UCSD-AML1 (cell line): ENCODE results near the gene TAF1B.

Experiments used
- DNase-seq: peaks from one replicate; lab custom pipeline; 2025; ENCODE audit not compliant: unreplicated experiment; lab: John Stamatoyannopoulos, UW

TAF1B gene

GRCh38 chr2:9961013-9961412 lies 117.7 kb downstream of the TAF1B start:
- DNase-seq = no peak

- DNase-seq = no peak
These were observed 121.2 kb downstream of the TAF1B start for GRCh38 chr2:9964334-9964980.

- no peak for DNase-seq
These were observed 122.0 kb downstream of the TAF1B start for GRCh38 chr2:9965119-9965822.

GRCh38 chr2:9966491-9967022 lies 123.3 kb downstream of the TAF1B start:
- no peak for DNase-seq

- no peak for DNase-seq
These were observed 123.9 kb downstream of the TAF1B start for GRCh38 chr2:9967053-9967775.

- no peak for DNase-seq
These were observed 125.6 kb downstream of the TAF1B start for GRCh38 chr2:9968553-9969497.

- no peak for DNase-seq
These were observed 127.1 kb downstream of the TAF1B start for GRCh38 chr2:9970200-9971044.

- DNase-seq = no peak
These were observed 128.0 kb downstream of the TAF1B start for GRCh38 chr2:9971105-9971818.

GRCh38 chr2:9971890-9972289 lies 128.6 kb downstream of the TAF1B start:
- no peak for DNase-seq

GRCh38 chr2:9972621-9973479 lies 129.6 kb downstream of the TAF1B start:
- no peak for DNase-seq

GRCh38 chr2:9973690-9974089 lies 130.4 kb downstream of the TAF1B start:
- no peak for DNase-seq

- DNase-seq = no peak
These were observed 131.1 kb downstream of the TAF1B start for GRCh38 chr2:9974343-9974742.

- no peak for DNase-seq
These were observed 132.1 kb downstream of the TAF1B start for GRCh38 chr2:9975328-9975727.

- no peak for DNase-seq
These were observed 132.7 kb downstream of the TAF1B start for GRCh38 chr2:9975805-9976447.

- no peak for DNase-seq
These were observed 136.7 kb downstream of the TAF1B start for GRCh38 chr2:9979977-9980376.

GRCh38 chr2:9980520-9980919 lies 137.2 kb downstream of the TAF1B start:
- no peak for DNase-seq

GRCh38 chr2:9981655-9982054 lies 138.4 kb downstream of the TAF1B start:
- DNase-seq = no peak

GRCh38 chr2:9982248-9982647 lies 139.0 kb downstream of the TAF1B start:
- no peak for DNase-seq
